Smooth muscle cell (in vitro differentiated cells): ENCODE measurements around the gene MME. TPM values are rescaled to one million over a fixed set of nuclear protein-coding genes. Genes with fewer than 3 reads are reported as not detected.
A peak's percentile ranks its signal among the peaks of the same experiment; 100 is the strongest.

Experiments used
- DNase-seq: peaks from one replicate; lab custom pipeline; 2025; ENCODE audit not compliant: unreplicated experiment; lab: John Stamatoyannopoulos, UW
- H2AFZ ChIP-seq: fragments of 200-600 bp; sonication (generic); 2 replicates; pipeline ENCODE4 v1.6.0; 2016; ENCODE audit warnings: antibody characterized with exemption, low read depth, mild to moderate bottlenecking
- H3F3A ChIP-seq: fragments of 200-600 bp; sonication (generic); 2 replicates; pipeline ENCODE4 v1.6.0; 2017; ENCODE audit warnings: antibody characterized with exemption, low read depth
- H3K27ac ChIP-seq: fragments of 200-600 bp; sonication (generic); 2 replicates; pipeline ENCODE4 v1.5.1; 2016; ENCODE audit warnings: low read depth, mild to moderate bottlenecking
- H3K27me3 ChIP-seq: fragments of 200-600 bp; sonication (generic); 2 replicates; pipeline ENCODE4 v1.6.1; 2016; ENCODE audit warnings: low read depth, mild to moderate bottlenecking
- H3K36me3 ChIP-seq: fragments of 200-600 bp; sonication (generic); 2 replicates; pipeline ENCODE4 v1.5.1; 2016; ENCODE audit warnings: low read depth
- H3K4me1 ChIP-seq: fragments of 200-600 bp; sonication (generic); 2 replicates; pipeline ENCODE4 v1.5.1; 2016; ENCODE audit warnings: low read depth
- H3K4me2 ChIP-seq: fragments of 200-600 bp; sonication (generic); 2 replicates; pipeline ENCODE4 v1.6.0; 2016; ENCODE audit warnings: mild to moderate bottlenecking
- H3K4me3 ChIP-seq: fragments of 200-600 bp; sonication (generic); 2 replicates; pipeline ENCODE4 v1.5.1; 2016; ENCODE audit warnings: mild to moderate bottlenecking
- H3K79me2 ChIP-seq: fragments of 200-600 bp; sonication (generic); 2 replicates; pipeline ENCODE4 v1.6.0; 2016; ENCODE audit warnings: low read depth, mild to moderate bottlenecking
- H3K9ac ChIP-seq: fragments of 200-600 bp; sonication (generic); 2 replicates; pipeline ENCODE4 v1.6.0; 2016; ENCODE audit warnings: low read depth
- H3K9me3 ChIP-seq: fragments of 200-600 bp; sonication (generic); replicated peaks from 2 replicates; pipeline ENCODE4 v1.5.1; 2016; ENCODE audit warnings: low read depth
- H4K20me1 ChIP-seq: fragments of 200-600 bp; sonication (generic); 2 replicates; pipeline ENCODE4 v1.6.0; 2016; ENCODE audit warnings: low read depth
- CTCF ChIP-seq: fragments of 200-600 bp; sonication (generic); IDR thresholded peaks from 2 replicates; pipeline ENCODE4 v1.5.1; 2017; ENCODE audit warnings: borderline replicate concordance, mild to moderate bottlenecking, antibody characterized with exemption; ENCODE audit not compliant: insufficient read depth, poor library complexity, severe bottlenecking
- WGBS: methylation state at CpG from one replicate; pipeline ENCODE4 v1.1.7; 2016; ENCODE audit warnings: low lambda C conversion rate; 5-methylcytosine and 5-hydroxymethylcytosine counted together
- polyA plus RNA-seq: library from polyadenylated mRNA; unstranded; fragments of >200 nt; fragmentation: Nextera tagmentation; extraction: Ambion mirVana; gene quantifications from 2 replicates; pipeline ENCODE4 v1.2.1, GENCODE V29; 2016
- total RNA-seq: library from RNA; depleted of rRNA; stranded (reverse); fragments of >200 nt; gene quantifications from 2 replicates; pipeline ENCODE4 v1.2.3, GENCODE V29; 2014

The MME gene
- total and polyA plus RNA-seq, 2 experiments from 2014 or later = 79.2 to 136 TPM

GRCh38 chr3:155086051-155086450 is 5.9 kb downstream of the MME start:
- no peak for DNase-seq
- Histone ChIP-seq H3K79me2 (peaks cover 10% of the 10 kb centered on the region), H3K4me3 (no peak overlapping the region), H3K4me2 (no peak overlapping the region), H3K27me3 (no peaks in the 10 kb centered on the region), H3K9me3 (no peaks in the 10 kb centered on the region), H3K36me3 (no peaks in the 10 kb centered on the region), H3K9ac (no peak overlapping the region), H3K4me1 (no peaks in the 10 kb centered on the region), H4K20me1 (no peaks in the 10 kb centered on the region), H2AFZ (no peak overlapping the region), H3F3A (no peaks in the 10 kb centered on the region), H3K27ac (no peak overlapping the region)
- no peak for TF ChIP-seq CTCF
- 100% methylated on average over 1 of the region's 1 CpG for WGBS

GRCh38 chr3:155088706-155089345 is 8.7 kb downstream of the MME start:
- no peaks in the 10 kb centered on the region for H3F3A ChIP-seq
- H3K9ac ChIP-seq = no peak overlapping the region
- H3K27me3 ChIP-seq = no peaks in the 10 kb centered on the region
- no peak for TF ChIP-seq CTCF
- no peak for DNase-seq
- no peak overlapping the region for H3K27ac ChIP-seq
- no peaks in the 10 kb centered on the region for H3K79me2 ChIP-seq
- H2AFZ ChIP-seq = no peak overlapping the region
- H3K4me2 ChIP-seq = peak overlapping the region; percentile 6
- no peaks in the 10 kb centered on the region for H3K36me3 ChIP-seq
- H3K9me3 ChIP-seq = no peaks in the 10 kb centered on the region
- H3K4me1 ChIP-seq = no peaks in the 10 kb centered on the region
- no peak overlapping the region for H3K4me3 ChIP-seq
- 63% methylated on average over 2 of the region's 2 CpGs for WGBS
- no peaks in the 10 kb centered on the region for H4K20me1 ChIP-seq

GRCh38 chr3:155089495-155089894 is 9.4 kb downstream of the MME start:
- Histone ChIP-seq H2AFZ (no peak overlapping the region), H3K79me2 (no peaks in the 10 kb centered on the region), H3K4me1 (no peaks in the 10 kb centered on the region), H3K9ac (no peak overlapping the region), H3K4me3 (no peak overlapping the region), H3K4me2 (no peak overlapping the region), H3K27me3 (no peaks in the 10 kb centered on the region), H3K36me3 (no peaks in the 10 kb centered on the region), H3F3A (no peaks in the 10 kb centered on the region), H4K20me1 (no peaks in the 10 kb centered on the region), H3K27ac (no peak overlapping the region), H3K9me3 (no peaks in the 10 kb centered on the region)
- DNase-seq = no peak
- 65% methylated on average over 7 of the region's 7 CpGs for WGBS
- TF ChIP-seq CTCF = no peak

- no peaks in the 10 kb centered on the region for H3K36me3 ChIP-seq
- no peaks in the 10 kb centered on the region for H3K4me1 ChIP-seq
- no peak for DNase-seq
- no peak overlapping the region for H3K4me2 ChIP-seq
- H3F3A ChIP-seq = no peaks in the 10 kb centered on the region
- no peak overlapping the region for H3K4me3 ChIP-seq
- no peaks in the 10 kb centered on the region for H4K20me1 ChIP-seq
- H3K9me3 ChIP-seq = no peaks in the 10 kb centered on the region
- no peak for TF ChIP-seq CTCF
- no peaks in the 10 kb centered on the region for H3K79me2 ChIP-seq
- H3K9ac ChIP-seq = no peak overlapping the region
- H2AFZ ChIP-seq = no peak overlapping the region
- no peaks in the 10 kb centered on the region for H3K27me3 ChIP-seq
- WGBS = 99% methylated on average over 7 of the region's 7 CpGs
- H3K27ac ChIP-seq = no peak overlapping the region
These were observed 13.1 kb downstream of the MME start for GRCh38 chr3:155093261-155093660.
